ENCODE results near the gene DOCK3. TPM values are rescaled to one million over a fixed set of nuclear protein-coding genes. Genes with fewer than 3 reads are reported as not detected.
"Not testable (repeated sequence)": the region's sequence is repeated elsewhere in the genome, so short reads cannot be mapped to it uniquely, and the experiment has no call there.

The DOCK3 gene
- total RNA-seq, 1 donor from 2014 or later = 1.3 TPM

DNA sequence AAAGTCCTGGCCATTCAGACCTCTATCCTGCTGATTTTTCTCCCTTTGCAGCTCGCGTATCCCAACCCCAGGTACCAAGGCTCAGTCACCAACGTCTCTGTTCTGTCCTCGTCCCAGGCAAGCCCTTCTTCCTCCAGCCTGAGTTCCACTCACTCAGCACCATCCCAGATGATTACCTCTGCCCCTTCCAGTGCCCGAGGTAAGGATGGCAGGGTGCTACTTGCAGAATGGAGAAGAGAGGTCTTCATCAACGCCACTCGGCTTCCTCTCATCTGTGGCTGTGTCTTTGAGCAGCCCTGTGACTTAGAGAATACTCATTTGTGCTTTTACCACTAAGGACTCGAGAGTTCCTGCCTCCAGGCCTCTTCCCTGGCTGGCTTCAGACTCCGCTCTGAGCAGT, 687.7 kb downstream of the DOCK3 start:
- no peak for DNase-seq (ENCODE audit: low spot score)

DNA sequence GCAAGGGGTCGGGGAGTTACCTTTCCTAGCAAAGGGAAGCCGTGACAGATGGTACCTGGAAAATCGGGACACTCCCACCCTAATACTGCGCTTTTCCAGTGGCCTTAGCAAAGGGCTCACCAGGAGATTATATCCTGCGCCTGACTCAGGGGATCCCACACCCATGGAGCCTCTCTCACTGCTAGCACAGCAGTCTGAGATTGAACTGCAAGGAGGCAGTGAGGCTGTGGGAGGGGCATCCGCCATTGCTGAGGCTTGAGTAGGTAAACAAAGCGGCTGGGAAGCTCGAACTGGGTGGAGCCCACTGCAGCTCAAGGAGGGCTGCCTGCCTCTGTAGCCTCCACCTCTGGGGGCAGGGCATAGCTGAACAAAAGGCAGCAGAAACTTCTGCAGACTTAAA, 693.5 kb downstream of the DOCK3 start:
- DNase-seq (ENCODE audit: low spot score) = not testable (repeated sequence)

DNA sequence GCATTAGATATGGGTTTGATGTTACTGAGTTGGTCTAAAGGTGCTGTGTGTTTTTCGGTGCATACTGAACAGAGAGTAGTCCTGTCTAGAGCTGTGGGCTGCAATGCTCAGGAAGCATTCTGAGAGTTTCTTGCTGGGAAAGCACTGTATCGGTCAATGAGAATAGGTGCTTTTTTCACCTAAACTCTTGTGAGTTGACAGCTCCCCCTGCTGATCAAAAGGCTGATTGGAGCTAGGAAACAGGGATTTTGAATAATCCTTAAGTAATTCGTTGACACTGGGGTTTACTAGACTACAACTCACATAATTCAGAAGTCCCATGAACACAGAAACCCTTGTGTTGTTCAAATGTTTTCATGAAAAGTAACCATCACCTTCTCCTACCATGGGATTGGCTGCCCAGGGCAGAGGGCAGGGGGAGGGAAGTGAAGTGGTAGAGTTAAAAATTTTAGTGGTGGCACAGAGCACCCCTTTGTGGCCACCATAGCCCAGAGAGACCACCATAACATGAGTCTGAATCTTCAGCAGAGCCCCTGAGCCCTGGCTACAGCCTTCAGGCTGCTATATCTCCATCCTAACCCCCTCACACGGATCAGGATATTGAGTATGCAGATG, 697.3 kb downstream of the DOCK3 start:
- peak; percentile 61 for DNase-seq (ENCODE audit: low spot score)

DNA sequence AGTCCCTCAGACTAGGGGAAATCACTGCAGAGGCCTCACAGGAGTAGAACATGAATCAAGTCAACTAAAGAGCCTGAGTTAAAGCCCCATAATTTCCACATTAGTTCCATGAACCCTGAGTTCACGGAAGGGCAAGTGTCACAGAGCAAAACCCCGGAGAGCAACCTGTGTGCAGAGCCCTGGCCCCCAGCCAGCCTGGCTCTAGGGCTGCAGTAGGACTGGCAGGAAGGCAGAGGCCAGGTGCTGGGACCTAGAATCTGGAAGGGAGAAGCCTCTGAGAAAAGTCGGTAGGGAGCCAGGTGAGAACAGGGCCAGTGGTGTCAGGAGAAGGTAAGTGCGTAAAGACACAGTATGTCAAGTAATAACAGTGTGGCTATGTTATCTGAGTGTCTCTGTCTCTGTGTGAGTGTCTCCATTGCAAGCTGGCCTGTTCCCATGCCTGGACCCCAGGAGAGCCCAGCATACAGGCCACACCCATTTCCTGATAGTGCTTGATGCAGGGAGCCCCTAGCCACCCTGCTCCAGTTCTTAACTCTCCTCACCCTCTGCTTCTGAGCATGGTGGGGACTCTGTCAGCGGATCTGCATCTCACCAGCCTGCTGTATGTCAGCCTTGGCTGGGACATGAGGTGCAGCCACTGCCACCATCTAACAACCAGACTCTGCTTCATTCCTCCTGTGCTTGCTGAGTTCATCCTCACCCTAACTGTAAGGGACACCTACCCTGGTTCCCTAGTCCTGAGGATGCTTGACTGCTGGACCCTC, 699.1 kb downstream of the DOCK3 start:
- no peak for DNase-seq (ENCODE audit: low spot score)

DNA sequence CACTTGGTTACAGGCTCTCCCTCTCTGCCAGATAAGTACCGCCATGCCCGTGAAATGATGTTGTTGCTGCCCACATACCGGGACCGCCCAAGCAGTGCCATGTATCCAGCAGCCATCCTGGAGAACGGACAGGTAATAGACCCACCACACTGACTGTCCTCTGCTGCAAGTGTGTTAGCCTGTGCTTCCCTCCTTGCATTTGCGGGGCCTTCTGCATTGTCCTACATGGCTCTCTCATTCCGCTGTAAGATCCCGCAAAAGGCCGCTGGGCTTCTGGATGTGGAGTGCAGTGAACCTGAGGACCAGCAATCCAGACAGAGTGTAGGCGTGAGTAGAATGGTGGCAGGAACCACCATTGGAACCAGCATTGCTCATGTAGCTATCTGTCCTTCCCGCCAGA, 699.7 kb downstream of the DOCK3 start:
- no peak for DNase-seq (ENCODE audit: low spot score)

DNA sequence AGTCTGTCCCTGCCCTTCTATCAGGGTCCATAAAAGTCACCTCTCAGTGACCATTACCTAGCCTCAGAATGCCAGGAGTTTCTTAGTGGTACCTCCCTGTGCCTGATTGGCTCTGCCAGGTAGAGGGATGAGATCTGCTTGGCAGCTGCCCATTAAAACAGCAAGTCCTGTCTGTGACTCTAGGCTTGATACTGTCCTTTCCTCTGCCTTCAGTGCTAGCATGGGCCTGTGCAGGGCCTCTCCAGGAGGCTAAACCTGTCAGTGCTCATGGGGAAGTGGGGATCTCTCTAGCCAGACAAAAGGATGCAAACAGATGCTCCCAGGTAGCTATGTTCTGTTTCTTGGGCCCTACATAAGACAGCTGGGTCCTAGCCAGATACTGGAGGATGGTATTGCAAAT, 700.4 kb downstream of the DOCK3 start:
- DNase-seq (ENCODE audit: low spot score) = no peak

DNA sequence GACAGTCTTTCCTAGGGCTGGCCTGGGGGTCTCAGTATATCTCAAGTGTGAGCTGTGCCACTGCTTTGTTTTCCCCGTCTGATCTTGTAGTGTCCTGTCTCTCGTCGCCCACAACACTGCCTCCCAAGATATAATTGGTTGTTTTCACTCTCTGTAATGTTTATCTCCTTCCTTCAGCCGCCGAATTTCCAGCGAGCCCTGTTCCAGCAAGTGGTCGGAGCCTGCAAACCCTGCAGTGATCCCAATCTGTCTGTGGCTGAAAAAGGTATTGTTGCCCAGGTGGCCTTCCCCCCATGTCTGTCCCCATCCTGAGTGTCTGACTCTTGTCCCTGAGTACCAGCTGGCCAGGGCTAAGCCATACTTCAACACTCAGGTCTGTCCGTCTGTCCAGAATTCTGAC, 700.8 kb downstream of the DOCK3 start:
- DNase-seq (ENCODE audit: low spot score) = no peak

DNA sequence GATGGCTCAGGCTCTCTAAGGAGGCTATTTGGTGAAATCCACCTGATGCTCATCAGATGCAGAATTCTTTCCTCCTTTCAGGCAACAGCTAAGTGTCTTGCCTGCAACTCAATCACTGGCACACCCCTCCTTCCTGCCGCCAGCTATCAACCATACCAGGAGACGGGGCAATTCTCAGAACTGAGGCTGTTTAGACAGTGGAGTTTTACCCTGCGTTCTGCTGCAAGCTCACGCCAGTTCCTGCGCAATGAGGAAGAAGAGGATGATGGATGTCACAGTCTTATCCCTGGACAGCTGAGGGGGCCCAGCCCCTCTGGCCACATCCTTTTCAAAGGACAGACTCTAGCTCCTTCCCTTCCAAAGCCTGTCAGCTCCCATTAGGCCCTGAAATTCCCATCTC, 703.3 kb downstream of the DOCK3 start:
- no peak for DNase-seq (ENCODE audit: low spot score)

DNA sequence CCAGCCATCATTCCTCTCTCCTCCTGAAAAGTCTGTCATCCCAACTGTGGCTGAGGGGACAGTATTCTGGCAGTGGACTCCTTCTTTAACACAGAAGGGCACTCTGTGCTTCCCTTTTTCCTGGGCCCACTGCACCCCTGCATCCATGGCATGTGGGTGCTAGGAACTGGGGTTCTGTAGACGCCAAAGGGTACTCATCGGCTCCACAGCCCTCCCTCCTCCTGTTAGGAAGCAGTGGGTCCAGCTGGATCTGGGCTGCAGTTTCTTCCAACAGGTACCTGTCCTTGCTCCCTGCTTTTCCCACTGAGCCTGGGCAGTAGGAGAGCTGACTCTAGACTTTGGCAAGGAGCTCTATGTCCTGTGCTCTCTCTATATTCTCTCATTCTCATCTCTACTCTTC, 704.0 kb downstream of the DOCK3 start:
- no peak for DNase-seq (ENCODE audit: low spot score)

DNA sequence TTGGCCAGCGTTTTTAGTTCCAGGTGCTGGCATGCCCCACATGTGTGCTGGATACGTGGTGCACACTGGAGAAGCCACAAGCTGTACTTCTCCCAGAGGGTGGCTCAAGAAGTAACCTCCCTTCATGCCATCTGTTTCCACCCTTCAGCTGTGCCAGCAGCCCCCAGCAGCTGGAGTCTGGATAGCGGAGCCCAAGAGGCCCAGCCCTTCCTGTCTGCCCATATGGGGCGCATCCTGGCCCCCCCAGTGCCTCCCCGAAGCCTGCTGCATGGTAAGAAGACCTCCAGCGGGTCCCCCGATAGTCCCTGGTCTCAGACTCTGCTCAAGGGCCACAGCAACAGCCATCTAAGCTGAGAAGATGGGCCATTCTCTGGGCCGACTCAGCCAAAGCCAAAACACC, 704.6 kb downstream of the DOCK3 start:
- no peak for DNase-seq (ENCODE audit: low spot score)

DNA sequence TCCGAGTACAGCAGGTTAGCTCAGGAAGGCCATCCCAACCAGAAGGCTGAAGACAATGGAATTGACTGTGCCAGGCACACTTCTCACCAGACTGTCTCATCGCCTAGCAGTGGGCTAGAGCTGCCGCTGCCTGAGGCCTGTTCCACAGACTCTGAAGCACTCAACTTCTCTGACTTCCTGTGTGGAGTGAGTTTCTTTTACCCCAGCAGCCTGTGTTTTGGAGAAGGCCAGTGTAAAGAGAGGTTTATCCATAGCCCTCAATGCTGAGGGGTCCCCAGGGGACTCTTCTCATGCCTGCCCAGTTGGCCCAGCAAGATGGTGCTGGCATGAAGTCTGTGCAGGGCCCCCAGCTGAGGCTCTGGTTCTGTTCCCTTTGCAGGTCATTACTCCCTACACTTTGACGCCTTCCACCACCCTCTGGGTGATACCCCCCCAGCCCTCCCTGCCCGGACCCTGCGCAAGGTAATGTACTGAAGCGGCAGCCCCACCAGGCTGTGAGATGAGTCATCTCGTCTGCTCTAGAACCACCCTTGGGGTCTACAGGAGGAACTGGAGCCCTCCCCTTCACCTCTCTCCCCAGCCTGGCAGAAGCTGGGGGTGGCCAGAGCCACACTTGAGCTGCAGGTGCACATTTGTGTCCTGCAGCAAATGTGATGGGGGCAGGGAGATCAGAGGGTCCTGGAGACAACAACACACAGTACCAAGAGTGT, 705.2 kb downstream of the DOCK3 start:
- no peak for DNase-seq (ENCODE audit: low spot score)

DNA sequence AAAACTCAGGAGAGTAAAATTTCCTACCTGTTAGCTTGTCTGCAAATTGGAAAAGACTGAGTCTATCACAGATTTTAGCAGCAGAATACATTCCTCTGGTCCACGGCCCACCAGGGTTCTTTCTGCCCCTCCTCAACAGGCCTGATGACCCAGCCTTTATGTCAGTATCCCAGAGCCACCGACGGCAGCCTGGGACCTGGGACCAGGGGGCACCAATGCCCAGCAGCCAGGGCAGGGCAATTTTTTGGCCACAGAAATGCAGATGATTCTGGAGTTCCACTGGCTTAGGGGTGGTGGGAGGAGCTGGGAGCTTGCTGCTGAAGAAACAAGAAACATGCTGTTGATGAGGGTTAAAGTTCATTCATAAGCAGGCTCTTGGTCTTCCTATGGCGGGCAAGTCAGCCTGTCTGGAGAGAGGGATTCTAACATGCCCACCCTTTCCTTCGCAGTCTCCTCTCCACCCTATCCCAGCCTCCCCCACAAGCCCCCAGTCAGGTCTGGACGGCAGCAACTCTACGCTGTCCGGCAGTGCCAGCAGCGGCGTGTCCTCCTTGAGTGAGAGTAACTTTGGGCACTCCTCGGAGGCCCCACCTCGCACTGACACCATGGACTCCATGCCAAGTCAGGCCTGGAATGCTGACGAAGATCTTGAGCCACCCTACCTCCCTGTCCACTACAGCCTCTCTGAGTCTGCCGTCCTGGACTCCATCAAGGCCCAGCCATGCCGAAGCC, 706.0 kb downstream of the DOCK3 start:
- no peak for DNase-seq (ENCODE audit: low spot score)

DNA sequence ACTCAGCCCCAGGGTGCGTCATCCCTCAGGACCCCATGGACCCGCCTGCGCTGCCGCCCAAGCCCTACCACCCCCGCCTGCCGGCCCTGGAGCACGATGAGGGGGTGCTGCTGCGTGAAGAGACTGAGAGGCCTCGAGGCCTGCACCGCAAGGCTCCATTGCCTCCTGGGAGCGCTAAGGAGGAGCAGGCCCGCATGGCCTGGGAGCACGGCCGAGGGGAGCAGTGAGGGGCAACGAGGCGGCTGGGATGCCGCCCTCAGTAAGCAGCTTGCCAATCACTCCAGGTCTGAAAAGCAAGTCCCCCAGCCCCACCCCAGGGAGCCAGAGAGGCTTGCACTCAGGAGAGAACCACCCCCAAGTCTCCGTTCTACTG, 706.6 kb downstream of the DOCK3 start:
- no peak for DNase-seq (ENCODE audit: low spot score)

DNA sequence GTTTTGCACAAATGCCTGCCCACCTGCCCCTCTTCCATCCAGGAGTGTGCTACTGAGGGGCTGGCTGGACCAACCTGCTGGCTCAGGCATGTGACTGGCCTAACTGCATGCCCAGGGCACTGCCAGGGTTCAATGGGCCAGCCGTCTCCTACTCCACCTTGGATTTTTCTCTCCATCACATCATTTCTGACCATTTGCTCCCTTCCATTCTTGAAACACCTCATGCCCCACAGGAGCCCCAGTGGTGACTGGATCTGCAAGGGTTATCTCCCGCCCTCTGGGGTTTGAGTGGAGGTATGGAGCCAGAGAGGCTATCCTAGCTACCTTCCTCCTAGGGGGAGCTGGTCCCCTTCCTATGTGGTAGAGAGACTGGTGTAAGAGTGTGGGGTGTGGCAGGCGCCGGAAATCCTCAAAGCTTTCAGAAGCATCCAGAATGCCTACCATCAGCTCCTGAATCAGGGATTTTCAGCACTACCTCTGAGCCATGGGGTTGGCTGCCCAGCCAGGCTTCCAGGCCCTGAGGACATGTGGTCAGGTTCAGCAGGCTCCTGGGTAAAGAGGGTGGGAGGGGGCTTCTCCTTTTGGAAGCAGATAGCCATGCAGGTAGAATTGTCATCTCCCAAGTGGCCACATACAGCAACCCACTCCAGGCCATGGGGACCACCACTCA, 707.5 kb downstream of the DOCK3 start:
- no peak for DNase-seq (ENCODE audit: low spot score)

DNA sequence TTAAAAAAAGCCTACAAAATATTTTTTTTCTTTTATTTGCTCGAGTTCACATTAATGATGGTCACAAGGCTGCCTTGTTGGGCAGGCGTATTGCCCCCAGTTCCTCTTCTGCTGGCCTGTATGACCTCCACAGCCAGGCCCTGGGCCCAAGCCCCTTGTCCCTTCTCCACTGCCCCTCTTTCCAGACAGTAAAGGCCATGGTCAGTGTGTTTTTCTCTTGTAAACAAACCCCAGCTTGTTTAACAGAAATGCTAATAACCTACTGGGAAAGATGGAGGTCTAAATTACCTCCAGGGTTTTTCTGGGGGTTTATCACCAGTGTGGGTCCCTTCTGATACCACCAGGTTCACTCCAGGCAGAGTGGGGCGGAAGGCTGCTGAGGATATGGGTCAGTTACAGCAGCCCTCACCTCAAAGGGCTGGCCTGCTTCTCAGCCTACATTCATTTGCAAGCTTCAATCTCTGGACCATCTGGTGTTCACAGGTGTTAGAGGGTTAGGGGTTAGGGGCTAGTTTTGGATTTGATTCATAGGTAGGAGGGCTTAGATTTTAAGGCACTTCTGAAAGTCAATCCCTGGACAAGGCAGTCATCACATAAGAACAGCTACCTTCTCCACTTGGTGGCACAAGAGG, 708.3 kb downstream of the DOCK3 start:
- DNase-seq (ENCODE audit: low spot score) = no peak

DNA sequence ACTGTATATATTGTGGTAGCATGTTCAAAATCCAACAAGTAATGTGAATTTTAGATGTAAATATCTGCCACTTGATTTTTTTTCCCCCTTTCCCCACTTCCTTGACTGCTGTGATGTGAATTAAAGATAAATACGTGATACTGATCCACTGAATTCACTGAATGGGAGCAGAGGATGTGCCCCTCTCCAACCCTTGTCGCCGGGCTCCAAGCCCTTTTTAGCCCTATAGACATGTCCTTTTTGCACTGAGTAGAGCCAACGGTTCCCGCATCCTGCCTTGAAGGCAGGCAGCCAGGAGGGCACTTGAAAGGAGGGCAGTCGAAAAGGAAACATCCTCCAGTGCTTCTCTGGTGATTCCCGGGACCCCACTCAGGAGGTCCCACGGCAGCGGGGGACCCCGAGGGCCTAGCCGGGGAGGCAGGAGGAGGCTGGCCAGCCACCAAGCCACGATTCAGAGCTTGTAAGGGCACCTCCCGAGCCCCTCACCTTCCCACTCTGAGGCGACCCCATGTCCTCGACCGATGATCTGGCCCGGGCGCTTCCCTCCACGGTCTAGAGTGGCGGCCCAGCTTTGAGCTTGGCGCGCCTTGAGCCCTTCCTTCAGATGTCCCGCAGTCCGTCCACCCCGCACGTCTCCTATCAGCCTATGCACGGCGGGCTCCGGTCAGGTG, 709.5 kb downstream of the DOCK3 start:
- DNase-seq (ENCODE audit: low spot score) = no peak

DNA sequence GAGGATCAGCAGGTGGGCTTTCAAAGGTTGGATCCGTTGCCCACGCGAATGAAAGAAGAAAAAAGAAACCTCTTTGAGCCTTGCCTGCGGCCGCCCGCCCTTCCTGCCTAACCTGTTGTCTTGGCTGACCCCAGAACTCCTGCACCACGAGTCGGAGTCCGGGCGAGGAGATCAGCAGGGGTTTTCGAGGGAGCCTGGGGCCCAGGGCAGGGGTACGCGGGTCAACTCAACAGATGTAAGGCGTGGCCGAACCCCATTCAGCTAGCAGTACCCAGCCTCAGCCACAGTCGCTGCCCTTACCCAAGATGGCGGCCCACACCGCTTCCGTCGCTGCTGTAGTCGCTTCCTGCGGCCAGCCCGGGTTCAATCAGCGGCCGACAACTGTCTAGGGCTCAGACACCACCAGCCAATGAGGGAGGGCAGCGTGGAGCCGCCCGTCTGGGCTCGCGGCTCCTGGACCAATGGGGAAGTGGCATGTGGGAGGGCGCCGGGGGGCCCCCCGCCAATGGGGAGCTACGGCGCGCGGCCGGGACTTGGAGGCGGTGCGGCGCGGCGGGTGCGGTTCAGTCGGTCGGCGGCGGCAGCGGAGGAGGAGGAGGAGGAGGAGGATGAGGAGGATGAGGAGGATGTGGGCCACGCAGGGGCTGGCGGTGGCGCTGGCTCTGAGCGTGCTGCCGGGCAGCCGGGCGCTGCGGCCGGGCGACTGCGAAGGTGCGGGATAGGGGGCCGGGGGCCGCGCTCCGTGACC, 710.2 kb downstream of the DOCK3 start, which contains the start of gene MANF:
MANF (plus strand) TSS at position 566 of the 748 bp plus-strand sequence; CDS start at position 618, 52 bp downstream.
- DNase-seq (ENCODE audit: low spot score) = peak; percentile 98

DNA sequence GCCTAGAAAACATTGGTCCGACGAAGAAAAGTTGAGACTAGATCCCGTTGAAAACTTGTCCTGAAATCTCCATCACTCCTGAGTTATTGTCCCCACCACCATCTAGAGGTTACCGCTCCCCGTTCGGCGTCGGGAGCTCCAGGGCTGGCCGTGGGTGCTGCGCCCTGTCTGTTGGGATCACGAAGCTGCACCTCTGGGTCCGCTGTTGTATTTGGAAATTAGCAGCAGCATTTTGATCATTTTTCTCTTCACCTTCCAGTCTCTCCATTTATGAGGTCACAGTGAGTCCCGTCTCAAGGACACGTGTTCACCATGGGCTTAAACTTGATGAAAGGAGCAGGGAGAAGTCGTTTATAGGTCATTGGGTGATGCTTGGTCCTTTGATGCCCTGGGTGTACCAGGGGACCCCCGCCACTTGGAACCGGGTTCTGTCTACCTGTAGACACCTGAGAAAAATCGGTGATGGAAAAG, 710.9 kb downstream of the DOCK3 start:
- DNase-seq (ENCODE audit: low spot score) = no peak

DNA sequence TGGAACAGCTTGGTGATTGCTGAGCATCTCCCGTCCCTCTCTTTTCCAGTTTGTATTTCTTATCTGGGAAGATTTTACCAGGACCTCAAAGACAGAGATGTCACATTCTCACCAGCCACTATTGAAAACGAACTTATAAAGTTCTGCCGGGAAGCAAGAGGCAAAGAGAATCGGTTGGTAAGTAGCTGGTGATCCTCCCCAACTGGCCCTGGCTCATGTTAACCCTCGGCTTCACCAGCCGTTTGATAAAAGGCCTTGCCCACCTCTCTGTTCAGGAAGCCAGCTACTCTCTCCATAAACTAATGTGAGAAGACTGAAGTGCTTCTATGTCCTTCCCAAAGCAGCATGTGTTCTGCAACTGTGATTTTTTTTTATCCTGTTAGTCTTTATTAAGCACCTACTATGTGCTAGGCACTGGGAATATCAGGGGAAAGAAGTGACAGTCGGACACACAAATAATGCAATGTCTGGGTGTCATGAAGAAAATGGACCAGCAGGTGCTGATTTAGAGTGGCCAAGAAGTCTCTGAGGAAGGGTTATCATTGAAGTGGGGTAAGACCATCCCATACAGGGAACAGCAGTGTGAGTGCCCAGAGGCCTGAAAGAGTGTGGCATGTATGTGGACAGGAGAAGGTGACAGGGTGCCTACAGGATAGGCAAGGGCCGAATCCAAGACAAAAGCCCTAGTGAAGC, 711.6 kb downstream of the DOCK3 start:
- no peak for DNase-seq (ENCODE audit: low spot score)

Measured in mucosa of gallbladder (tissue), 1 donor.